GM18951 (cell line): ENCODE data around the gene RUFY2.
"Not testable (repeated sequence)": the region's sequence is repeated elsewhere in the genome, so short reads cannot be mapped to it uniquely, and the experiment has no call there.

Experiments used
- POLR2A ChIP-seq: IDR thresholded peaks from 4 replicates; pipeline ENCODE4 v1.6.1; 2011; ENCODE audit warnings: mild to moderate bottlenecking; ENCODE audit not compliant: insufficient read length, insufficient read depth; ENCODE audit errors: extremely low read depth
- in situ Hi-C: fragments of 300-500 bp; cut with MboI; formaldehyde crosslinking; loops from one replicate; pipeline ENCODE4 v1.12.0; 2022; ENCODE audit warnings: low sequenced_read_pairs, mixed read lengths, inconsistent platforms; ENCODE audit not compliant: unreplicated experiment

The RUFY2 gene

GRCh38 chr10:68327889-68328786, 78.9 kb downstream of the RUFY2 start:
- in situ Hi-C loops = no loop called here
- no peak for TF ChIP-seq POLR2A

GRCh38 chr10:68324396-68324795, 82.7 kb downstream of the RUFY2 start:
- in situ Hi-C loops = not testable (repeated sequence)

GRCh38 chr10:68318331-68319059, 88.6 kb downstream of the RUFY2 start:
- in situ Hi-C loops = no loop called here
- no peak for TF ChIP-seq POLR2A

GRCh38 chr10:68315582-68315981, 91.5 kb downstream of the RUFY2 start:
- TF ChIP-seq POLR2A = no peak
- in situ Hi-C loops = no loop called here

GRCh38 chr10:68314930-68315329, 92.1 kb downstream of the RUFY2 start:
- in situ Hi-C loops = not testable (repeated sequence)

GRCh38 chr10:68310531-68310930, 96.5 kb downstream of the RUFY2 start:
- TF ChIP-seq POLR2A = no peak
- in situ Hi-C loops = no loop called here

GRCh38 chr10:68305854-68306253, 101.2 kb downstream of the RUFY2 start:
- in situ Hi-C loops = loop anchor here (10.0 kb wide), 1 partner anchor 91 kb away; no protein-coding TSS in a partner anchor
- no peak for TF ChIP-seq POLR2A

- in situ Hi-C loops = loop anchor here (10.0 kb wide), 1 partner anchor 89 kb away; no protein-coding TSS in a partner anchor
- TF ChIP-seq POLR2A = no peak
These were observed 103.1 kb downstream of the RUFY2 start for GRCh38 chr10:68303849-68304412.

GRCh38 chr10:68302871-68303270, 104.2 kb downstream of the RUFY2 start:
- TF ChIP-seq POLR2A = no peak
- in situ Hi-C loops = loop anchor here (10.0 kb wide), 1 partner anchor 88 kb away; no protein-coding TSS in a partner anchor

GRCh38 chr10:68302503-68302823, 104.6 kb downstream of the RUFY2 start:
- in situ Hi-C loops = loop anchor here (10.0 kb wide), 1 partner anchor 88 kb away; no protein-coding TSS in a partner anchor
- no peak for TF ChIP-seq POLR2A

- in situ Hi-C loops = loop anchor here (10.0 kb wide), 1 partner anchor 87 kb away; no protein-coding TSS in a partner anchor
- TF ChIP-seq POLR2A = no peak
These were observed 105.1 kb downstream of the RUFY2 start for GRCh38 chr10:68301790-68302502.

GRCh38 chr10:68301301-68301700, 105.8 kb downstream of the RUFY2 start:
- in situ Hi-C loops = loop anchor here (10.0 kb wide), 1 partner anchor 86 kb away; no protein-coding TSS in a partner anchor
- TF ChIP-seq POLR2A = no peak
